Natural killer cell (primary cell): ENCODE data around the gene EHD1. TPM values are rescaled to one million over a fixed set of nuclear protein-coding genes. Genes with fewer than 3 reads are reported as not detected.
A peak's percentile ranks its signal among the peaks of the same experiment; 100 is the strongest.

ENCODE experiments used
- ATAC-seq, 3 donors: fragments of 150-1000 bp in 2 of 3; fragments of 200-7000 bp in 1 of 3; cut with Tn5 transposase; 1 replicate in 1 of 3; 2 replicates in 2 of 3; pipeline ENCODE4 v1.10.0; 2021; ENCODE audit warnings: mild to moderate bottlenecking in 2 of 3, moderate library complexity in 2 of 3
- DNase-seq, 2 donors: peaks; one replicate each; pipeline versions ENCODE4 v3.0.0 to v3.0.0-alpha.2; 2013 to 2021; ENCODE audit warnings: mixed read lengths in 1 of 2
- H3K27ac ChIP-seq: one replicate; pipeline ENCODE4 v1.5.1; 2013; ENCODE audit warnings: mild to moderate bottlenecking, low read length
- H3K27me3 ChIP-seq: one replicate; pipeline ENCODE4 v1.6.1; 2013; ENCODE audit warnings: low read length; ENCODE audit not compliant: control insufficient read depth, insufficient read depth
- H3K36me3 ChIP-seq: one replicate; pipeline ENCODE4 v1.6.1; 2013; ENCODE audit warnings: low read length; ENCODE audit not compliant: control insufficient read depth, insufficient read depth
- H3K4me1 ChIP-seq: one replicate; pipeline ENCODE4 v1.6.1; 2013; ENCODE audit warnings: low read length; ENCODE audit not compliant: control insufficient read depth, insufficient read depth
- H3K4me3 ChIP-seq: one replicate; pipeline ENCODE4 v1.5.1; 2013; ENCODE audit warnings: low read length
- H3K9me3 ChIP-seq: one replicate; pipeline ENCODE4 v1.6.1; 2013; ENCODE audit warnings: low read length; ENCODE audit not compliant: control insufficient read depth, insufficient read depth
- H3K27ac Mint-ChIP-seq, 2 donors: one replicate each; pipeline ENCODE4 v1.8.0; 2022; ENCODE audit warnings: mild to moderate bottlenecking in 2 of 2, mixed read lengths in 2 of 2, moderate library complexity in 1 of 2
- H3K27me3 Mint-ChIP-seq, 2 donors: one replicate each; pipeline ENCODE4 v1.8.0; 2022; ENCODE audit warnings: low read depth in 2 of 2, mixed read lengths in 2 of 2
- H3K36me3 Mint-ChIP-seq: one replicate; pipeline ENCODE4 v1.8.0; 2022; ENCODE audit warnings: mixed read lengths
- H3K4me1 Mint-ChIP-seq, 2 donors: one replicate each; pipeline ENCODE4 v1.8.0; 2022; ENCODE audit warnings: mixed read lengths in 2 of 2
- H3K4me3 Mint-ChIP-seq: one replicate; pipeline ENCODE4 v1.8.0; 2022; ENCODE audit warnings: mild to moderate bottlenecking, moderate library complexity, mixed read lengths
- H3K9me3 Mint-ChIP-seq, 2 donors: one replicate each; pipeline ENCODE4 v1.8.0; 2022; ENCODE audit warnings: mixed read lengths in 2 of 2
- WGBS: methylation state at CpG from one replicate; pipeline ENCODE4 v1.1.7; 2013; ENCODE audit warnings: missing lambda C conversion rate; ENCODE audit not compliant: insufficient coverage; 5-methylcytosine and 5-hydroxymethylcytosine counted together
- intact Hi-C: fragments of 100-400 bp; cut with micrococcal nuclease; formaldehyde crosslinking; loops from one replicate; pipeline ENCODE4 v1.14.2; 2022
- total RNA-seq, 4 donors: library from RNA; stranded (reverse); fragments of 120-200 nt in 1 of 4; gene quantifications; one replicate each; pipeline versions ENCODE4 v1.2.3 to v1.2.4, GENCODE V29; 2013 to 2022
- TF ChIP-seq, protein P1 (sequence below): fragments of 200-600 bp; IDR thresholded peaks from one replicate; pipeline ENCODE4 v1.8.0; 2022; ENCODE audit warnings: antibody characterized with exemption

The EHD1 gene
- total RNA-seq, 3 donors from 2014 or later (not counting 1 experiment from before 2014, with no cell fraction given): 218 to 246 (median 225) TPM

DNA sequence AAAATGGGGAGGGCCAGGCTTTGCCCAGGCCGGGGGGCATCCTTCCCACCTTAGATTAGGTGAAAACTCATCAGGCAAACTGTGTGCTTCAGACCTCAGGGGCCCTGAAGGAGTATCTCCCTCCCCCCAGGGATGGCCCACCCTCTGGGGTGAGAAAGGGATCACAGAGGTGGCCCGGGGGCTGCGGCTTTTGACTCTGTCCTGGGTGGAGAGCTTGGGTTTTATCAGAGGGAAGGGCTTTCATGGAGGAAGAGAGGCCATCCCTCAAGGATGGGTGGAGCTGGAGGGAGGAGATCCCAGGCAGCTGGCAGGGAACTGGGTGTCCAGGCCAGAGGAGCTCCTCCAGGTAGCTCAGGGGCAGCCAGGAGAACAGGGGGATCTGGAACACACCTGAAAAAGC, 43.0 kb upstream of the EHD1 start:
- ATAC-seq: no peak
- no peak overlapping the region for H3K27ac Mint-ChIP-seq
- H3K9me3 Mint-ChIP-seq: no peaks in the 10 kb centered on the region
- Histone ChIP-seq H3K4me1 (peaks cover 40% of the 10 kb centered on the region), H3K4me3 (no peak overlapping the region), H3K27me3 (no peaks in the 10 kb centered on the region), H3K36me3 (no peaks in the 10 kb centered on the region), H3K9me3 (no peaks in the 10 kb centered on the region), H3K27ac (no peak overlapping the region)
- no peaks in the 10 kb centered on the region for H3K36me3 Mint-ChIP-seq
- no peak overlapping the region for H3K4me3 Mint-ChIP-seq
- no peak for DNase-seq
- TF ChIP-seq, protein P1, sequence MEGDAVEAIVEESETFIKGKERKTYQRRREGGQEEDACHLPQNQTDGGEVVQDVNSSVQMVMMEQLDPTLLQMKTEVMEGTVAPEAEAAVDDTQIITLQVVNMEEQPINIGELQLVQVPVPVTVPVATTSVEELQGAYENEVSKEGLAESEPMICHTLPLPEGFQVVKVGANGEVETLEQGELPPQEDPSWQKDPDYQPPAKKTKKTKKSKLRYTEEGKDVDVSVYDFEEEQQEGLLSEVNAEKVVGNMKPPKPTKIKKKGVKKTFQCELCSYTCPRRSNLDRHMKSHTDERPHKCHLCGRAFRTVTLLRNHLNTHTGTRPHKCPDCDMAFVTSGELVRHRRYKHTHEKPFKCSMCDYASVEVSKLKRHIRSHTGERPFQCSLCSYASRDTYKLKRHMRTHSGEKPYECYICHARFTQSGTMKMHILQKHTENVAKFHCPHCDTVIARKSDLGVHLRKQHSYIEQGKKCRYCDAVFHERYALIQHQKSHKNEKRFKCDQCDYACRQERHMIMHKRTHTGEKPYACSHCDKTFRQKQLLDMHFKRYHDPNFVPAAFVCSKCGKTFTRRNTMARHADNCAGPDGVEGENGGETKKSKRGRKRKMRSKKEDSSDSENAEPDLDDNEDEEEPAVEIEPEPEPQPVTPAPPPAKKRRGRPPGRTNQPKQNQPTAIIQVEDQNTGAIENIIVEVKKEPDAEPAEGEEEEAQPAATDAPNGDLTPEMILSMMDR: no peak
- 95% methylated on average over 2 of the region's 3 CpGs for WGBS
- intact Hi-C loops: no loop called here
- H3K27me3 Mint-ChIP-seq: no peaks in the 10 kb centered on the region
- peaks cover 14 to 36% of the 10 kb centered on the region in 2 donors for H3K4me1 Mint-ChIP-seq

DNA sequence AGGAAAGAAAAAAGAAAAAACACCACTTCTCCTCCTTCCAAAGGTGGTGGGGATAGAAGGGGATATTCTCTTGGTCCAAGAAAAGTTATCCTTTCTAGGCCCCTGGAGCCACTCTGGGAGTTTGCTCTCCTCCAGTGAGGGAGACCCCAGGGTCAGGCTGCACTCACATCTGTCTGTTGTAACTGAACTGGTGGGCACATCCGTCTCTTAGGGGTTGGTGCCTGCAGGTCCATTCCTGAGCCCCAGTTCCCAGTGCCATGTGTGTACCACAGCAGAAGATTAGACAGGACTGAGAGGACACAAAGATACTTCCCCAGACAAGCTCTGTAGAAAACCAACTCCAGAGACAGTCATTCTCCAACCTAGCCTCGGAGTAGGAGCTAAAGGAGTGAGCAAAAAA, 41.7 kb upstream of the EHD1 start:
- Histone ChIP-seq H3K27me3 (no peaks in the 10 kb centered on the region), H3K36me3 (no peaks in the 10 kb centered on the region), H3K9me3 (no peaks in the 10 kb centered on the region), H3K4me3 (no peak overlapping the region), H3K4me1 (peaks cover 44% of the 10 kb centered on the region), H3K27ac (no peak overlapping the region)
- H3K4me1 Mint-ChIP-seq: peaks cover 20 to 36% of the 10 kb centered on the region in 2 donors
- no peaks in the 10 kb centered on the region for H3K27me3 Mint-ChIP-seq
- no peak overlapping the region for H3K27ac Mint-ChIP-seq
- 94% methylated on average over 2 of the region's 2 CpGs for WGBS
- no peaks in the 10 kb centered on the region for H3K9me3 Mint-ChIP-seq
- DNase-seq: no peak
- no peaks in the 10 kb centered on the region for H3K36me3 Mint-ChIP-seq
- intact Hi-C loops: no loop called here
- TF ChIP-seq, protein P1: no peak
- no peak overlapping the region for H3K4me3 Mint-ChIP-seq
- ATAC-seq: no peak

DNA sequence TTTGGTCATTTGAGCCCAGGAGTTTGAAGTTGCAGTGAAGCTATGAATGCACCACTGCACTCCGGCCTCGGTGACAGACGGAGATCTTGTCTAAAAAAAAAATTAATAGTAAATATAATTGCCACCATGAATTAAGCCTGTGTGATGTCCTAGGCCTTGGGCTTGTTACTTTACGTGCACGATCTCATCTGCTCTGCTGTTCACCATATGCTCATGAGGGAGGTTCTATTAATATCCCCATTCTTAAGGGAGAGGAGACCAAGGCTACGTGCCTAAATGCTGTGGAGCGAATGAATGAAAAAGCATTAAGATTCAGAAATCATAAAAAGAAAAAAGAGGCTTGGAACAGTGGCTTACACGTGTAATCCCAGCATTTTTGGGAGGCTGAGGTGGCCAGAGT, 41.2 kb upstream of the EHD1 start:
- ATAC-seq (no peak), DNase-seq (no peak)
- Mint-ChIP-seq H3K36me3 (no peaks in the 10 kb centered on the region), H3K4me1 (peaks cover 20 to 31% of the 10 kb centered on the region in 2 donors), H3K9me3 (no peaks in the 10 kb centered on the region), H3K27me3 (no peaks in the 10 kb centered on the region), H3K4me3 (no peak overlapping the region), H3K27ac (no peak overlapping the region)
- H3K4me3 ChIP-seq: no peak overlapping the region
- no peaks in the 10 kb centered on the region for H3K27me3 ChIP-seq
- 94% methylated on average over 5 of the region's 8 CpGs for WGBS
- no peaks in the 10 kb centered on the region for H3K9me3 ChIP-seq
- H3K27ac ChIP-seq: no peak overlapping the region
- H3K4me1 ChIP-seq: peaks cover 43% of the 10 kb centered on the region
- H3K36me3 ChIP-seq: no peaks in the 10 kb centered on the region
- intact Hi-C loops: loop anchor here (5.0 kb wide), 2 partner anchors 108 to 203 kb away; partner anchors contain the start of genes FAU, MRPL49 and SNX15
- TF ChIP-seq, protein P1: no peak

DNA sequence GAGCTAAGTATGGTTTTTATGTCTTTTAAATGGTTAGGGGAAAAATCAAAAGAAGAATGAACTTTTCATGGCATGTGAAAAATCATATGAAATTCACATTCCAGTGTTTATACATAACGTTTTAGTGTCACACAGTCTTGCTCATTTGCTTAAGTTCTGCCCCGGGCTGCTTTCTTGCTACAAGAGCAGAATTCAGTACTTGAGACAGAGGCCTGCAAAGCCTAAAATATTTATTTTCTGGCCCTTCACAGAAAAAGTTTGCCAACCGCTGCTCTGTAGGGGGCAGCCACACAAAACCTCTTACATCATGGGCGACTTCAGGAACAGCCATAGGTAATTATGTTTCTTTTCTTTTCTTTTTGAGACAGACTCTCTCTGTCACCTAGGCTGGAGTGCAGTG, 39.6 kb upstream of the EHD1 start:
- ATAC-seq: no peak
- WGBS: 31% methylated on average over 4 of the region's 4 CpGs

More for the DNA sequence above, 39.6 kb upstream of the EHD1 start:
- Mint-ChIP-seq H3K36me3 (no peaks in the 10 kb centered on the region), H3K4me3 (peak overlapping the region; percentile 88), H3K27me3 (no peaks in the 10 kb centered on the region), H3K27ac (peak overlapping the region; percentile 91 to 96), H3K9me3 (no peaks in the 10 kb centered on the region), H3K4me1 (peaks cover 15 to 28% of the 10 kb centered on the region in 2 donors)
- H3K27me3 ChIP-seq: no peaks in the 10 kb centered on the region
- H3K27ac ChIP-seq: peak overlapping the region; percentile 63
- H3K4me3 ChIP-seq: no peak overlapping the region
- no peaks in the 10 kb centered on the region for H3K9me3 ChIP-seq
- H3K36me3 ChIP-seq: peaks cover 13% of the 10 kb centered on the region
- DNase-seq: no peak
- TF ChIP-seq, protein P1: no peak
- H3K4me1 ChIP-seq: peaks cover 31% of the 10 kb centered on the region
- intact Hi-C loops: loop anchor here (5.0 kb wide), 2 partner anchors 109 to 204 kb away; partner anchors contain the start of genes FAU, MRPL49 and SNX15
